Sigmoid colon (tissue), 4 donors: ENCODE measurements around the gene CNTN4.

Source experiments
- CTCF ChIP-seq, 4 experiments: fragments of 450-650 bp in 3 of 4; fragments of 200-600 bp in 1 of 4; IDR thresholded peaks; one replicate each; pipeline ENCODE4 v1.5.1; 2016 to 2019; ENCODE audit warnings: antibody characterized with exemption in 4 of 4, mild to moderate bottlenecking in 3 of 4, moderate library complexity in 2 of 4
- EP300 ChIP-seq, 4 donors: sonication (generic); formaldehyde crosslinking; IDR thresholded peaks; one replicate each; pipeline ENCODE4 v1.6.1; 2017; ENCODE audit warnings: antibody characterized with exemption in 4 of 4
- POLR2A ChIP-seq, 2 donors: fragments of 450-650 bp; IDR thresholded peaks; one replicate each; pipeline ENCODE4 v1.6.1; 2016; ENCODE audit warnings: antibody characterized with exemption in 2 of 2, mild to moderate bottlenecking in 2 of 2, moderate library complexity in 2 of 2
- POLR2AphosphoS5 ChIP-seq, 4 donors: sonication (generic); formaldehyde crosslinking; IDR thresholded peaks; one replicate each; pipeline ENCODE4 v1.6.1; 2017; ENCODE audit warnings: antibody characterized with exemption in 4 of 4

GRCh38 chr3:2931265-2931664 is 832.6 kb downstream of the CNTN4 start:
- TF ChIP-seq EP300 (IDR thresholded peaks at IDR 0.05) (no peak), CTCF (IDR thresholded peaks at IDR 0.05) (no peak), POLR2A (IDR thresholded peaks at IDR 0.05) (no peak), POLR2AphosphoS5 (IDR thresholded peaks at IDR 0.05) (no peak)
